SKM-1 treated with dmso at 0.1 percent for 144 hours (cell line): ENCODE results near the gene SFXN1.

ENCODE experiments used
- DNase-seq: peaks from one replicate; lab custom pipeline; 2025; ENCODE audit not compliant: unreplicated experiment; lab: John Stamatoyannopoulos, UW

The SFXN1 gene

GRCh38 chr5:175538576-175538975 lies 60.2 kb downstream of the SFXN1 start:
- DNase-seq, result no peak

GRCh38 chr5:175539936-175540335 lies 61.6 kb downstream of the SFXN1 start:
- DNase-seq, result no peak

- DNase-seq, result no peak
Measured at GRCh38 chr5:175541264-175541663, 62.9 kb downstream of the SFXN1 start.

- DNase-seq, result no peak
Measured at GRCh38 chr5:175542232-175542965, 64.0 kb downstream of the SFXN1 start.

GRCh38 chr5:175542966-175543235 lies 64.5 kb downstream of the SFXN1 start:
- DNase-seq, result no peak

- no peak for DNase-seq
Measured at GRCh38 chr5:175544108-175544511, 65.8 kb downstream of the SFXN1 start.

- no peak for DNase-seq
Measured at GRCh38 chr5:175544586-175544985, 66.2 kb downstream of the SFXN1 start.

- DNase-seq, result no peak
Measured at GRCh38 chr5:175547842-175548241, 69.5 kb downstream of the SFXN1 start.

GRCh38 chr5:175548626-175549311 lies 70.4 kb downstream of the SFXN1 start:
- DNase-seq, result no peak

GRCh38 chr5:175550055-175550805 lies 71.9 kb downstream of the SFXN1 start:
- DNase-seq, result no peak

GRCh38 chr5:175551266-175551665 lies 72.9 kb downstream of the SFXN1 start:
- no peak for DNase-seq

GRCh38 chr5:175554296-175554695 lies 75.9 kb downstream of the SFXN1 start:
- DNase-seq, result no peak

GRCh38 chr5:175555168-175555785 lies 76.9 kb downstream of the SFXN1 start:
- no peak for DNase-seq

- DNase-seq, result no peak
Measured at GRCh38 chr5:175556794-175557193, 78.4 kb downstream of the SFXN1 start.

- DNase-seq, result no peak
Measured at GRCh38 chr5:175557778-175558177, 79.4 kb downstream of the SFXN1 start.

- no peak for DNase-seq
Measured at GRCh38 chr5:175558801-175559480, 80.6 kb downstream of the SFXN1 start.

- DNase-seq, result no peak
Measured at GRCh38 chr5:175560011-175560410, 81.7 kb downstream of the SFXN1 start.

- no peak for DNase-seq
Measured at GRCh38 chr5:175561085-175561484, 82.7 kb downstream of the SFXN1 start.

- no peak for DNase-seq
Measured at GRCh38 chr5:175564716-175565115, 86.4 kb downstream of the SFXN1 start.

GRCh38 chr5:175566697-175567096 lies 88.3 kb downstream of the SFXN1 start:
- DNase-seq, result no peak

- no peak for DNase-seq
Measured at GRCh38 chr5:175567954-175568353, 89.6 kb downstream of the SFXN1 start.
